Occipital lobe (tissue), 2 donors: ENCODE data around the gene GLRA3. TPM values are rescaled to one million over a fixed set of nuclear protein-coding genes. Genes with fewer than 3 reads are reported as not detected.

Experiments used
- DNase-seq: peaks from one replicate; lab custom pipeline; 2025; lab: John Stamatoyannopoulos, UW
- total RNA-seq: library from RNA; depleted of rRNA; stranded (reverse); fragments of >200 nt; gene quantifications from one replicate; pipeline ENCODE4 v1.2.3, GENCODE V29; 2014

GLRA3 gene
- total RNA-seq, 1 donor from 2014 or later: 5.0 TPM

DNA sequence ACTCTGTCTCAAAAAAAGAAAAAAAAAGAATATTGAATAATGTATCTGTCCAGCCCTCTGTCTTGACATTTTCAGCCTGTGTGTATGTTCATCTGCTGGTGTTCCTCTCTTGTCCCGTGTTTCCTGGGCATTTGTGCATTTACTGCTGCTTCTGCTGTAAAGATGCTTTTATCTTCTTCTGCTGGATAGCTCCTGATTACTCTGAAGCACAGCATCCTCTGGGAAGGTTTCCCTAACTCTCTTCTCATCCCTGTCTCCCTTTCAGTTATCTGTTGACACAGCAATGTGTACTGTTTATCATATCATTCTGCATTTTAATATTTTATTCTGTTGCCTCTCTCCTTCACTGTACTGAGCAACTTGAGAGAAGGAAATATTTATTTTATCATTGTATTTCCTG lies 232.5 kb downstream of the GLRA3 start:
- no peak for DNase-seq

DNA sequence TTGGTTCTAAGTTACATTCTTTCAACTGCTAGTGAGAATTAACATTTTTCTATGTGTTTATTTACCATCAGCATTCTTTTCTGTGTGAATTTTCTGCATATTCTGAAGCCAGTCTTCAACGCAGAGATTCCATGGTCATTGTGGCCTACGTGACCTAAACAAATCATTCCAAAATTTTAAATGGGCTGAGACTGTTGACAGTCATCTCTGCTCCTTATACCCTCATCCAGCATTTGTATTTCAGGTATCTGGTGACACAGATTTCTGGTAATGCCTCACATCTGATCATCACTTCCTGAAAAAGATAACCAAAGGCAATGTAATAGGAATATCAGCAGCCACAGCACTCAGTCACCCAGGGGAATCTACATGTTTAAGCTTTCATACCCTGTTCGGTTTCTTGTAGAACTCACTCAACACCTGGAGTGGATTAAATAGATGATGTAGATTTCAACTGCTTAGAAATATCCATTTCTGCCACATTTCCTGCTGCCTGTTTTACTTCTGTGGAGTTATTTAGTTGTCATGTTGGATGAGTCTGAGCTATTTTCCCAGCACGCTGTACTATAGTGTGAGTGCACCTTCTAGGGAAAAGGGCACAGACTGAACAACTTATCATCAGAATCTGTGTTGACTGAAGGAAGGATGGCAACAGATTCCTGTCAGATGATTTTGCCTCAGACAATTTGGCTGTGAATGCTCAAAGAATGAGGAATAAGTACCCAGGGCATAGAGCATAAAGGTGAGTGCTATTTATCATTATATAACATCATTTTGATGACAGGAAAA lies 233.7 kb downstream of the GLRA3 start:
- no peak for DNase-seq

DNA sequence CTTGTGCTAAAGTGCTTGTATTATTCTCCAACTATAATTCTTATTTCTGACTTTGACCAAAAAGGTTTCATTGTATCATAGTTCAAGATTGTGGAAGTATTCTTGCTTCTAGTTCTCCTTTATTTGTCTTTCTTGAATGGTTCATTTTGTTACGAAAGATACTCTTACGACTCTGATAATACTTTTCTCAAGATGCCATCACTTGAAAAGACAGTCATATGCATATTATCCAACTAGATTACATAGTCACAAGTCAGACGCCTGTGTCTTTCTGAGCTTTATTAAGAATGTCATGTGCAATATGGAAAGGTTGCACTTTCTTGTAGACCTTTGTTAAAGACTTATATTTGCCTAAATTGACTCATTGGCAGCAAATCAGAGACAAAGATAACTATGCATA lies 235.3 kb downstream of the GLRA3 start:
- no peak for DNase-seq

DNA sequence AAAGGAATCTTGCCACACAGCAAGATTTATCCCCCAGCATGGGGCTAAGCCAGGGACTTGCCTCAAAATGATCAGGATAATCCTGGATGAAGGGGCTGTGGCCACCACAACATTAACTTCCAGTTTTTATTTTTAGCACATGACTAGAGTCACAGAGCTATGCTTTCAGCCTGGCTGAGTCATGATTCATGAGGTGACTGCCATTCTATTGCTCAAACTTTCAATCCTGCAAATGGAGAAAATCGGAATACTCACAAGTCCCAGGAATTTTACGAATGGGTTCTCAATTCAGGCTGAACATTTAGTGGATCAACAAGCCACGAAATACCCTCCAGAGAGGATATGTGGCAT lies 236.1 kb downstream of the GLRA3 start:
- no peak for DNase-seq

DNA sequence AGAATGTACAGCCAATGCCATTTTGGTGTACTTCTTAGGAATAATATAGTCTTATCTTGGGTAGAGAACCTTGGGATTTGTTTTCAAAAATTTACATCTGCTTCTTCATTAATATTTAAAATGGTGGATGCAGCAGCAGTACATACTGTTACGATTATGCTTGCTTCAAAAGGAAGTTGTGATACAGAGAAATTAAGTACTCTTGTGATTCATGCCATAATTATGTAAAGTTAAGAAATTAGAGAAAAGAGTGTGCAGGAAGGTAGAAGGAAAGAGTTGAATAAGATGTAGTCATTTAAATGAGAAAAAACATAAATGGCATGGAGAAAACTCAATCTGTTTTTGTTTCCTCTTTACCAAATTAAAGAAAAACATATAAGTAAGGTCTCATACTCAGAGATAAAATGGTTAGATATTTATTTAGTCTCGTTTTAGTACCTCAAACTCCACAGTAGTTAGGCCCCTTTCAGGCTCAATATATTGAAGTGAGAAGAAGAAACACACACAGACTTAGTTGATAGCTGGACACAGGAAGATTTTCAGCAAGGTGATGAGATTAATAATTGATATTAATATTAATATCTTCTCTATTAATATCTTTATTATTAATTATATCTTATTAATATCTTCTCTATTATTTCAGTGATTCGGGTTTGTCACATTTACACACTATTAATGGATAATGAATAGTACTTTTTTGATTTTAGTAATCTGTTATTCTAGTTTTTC lies 236.6 kb downstream of the GLRA3 start:
- no peak for DNase-seq

DNA sequence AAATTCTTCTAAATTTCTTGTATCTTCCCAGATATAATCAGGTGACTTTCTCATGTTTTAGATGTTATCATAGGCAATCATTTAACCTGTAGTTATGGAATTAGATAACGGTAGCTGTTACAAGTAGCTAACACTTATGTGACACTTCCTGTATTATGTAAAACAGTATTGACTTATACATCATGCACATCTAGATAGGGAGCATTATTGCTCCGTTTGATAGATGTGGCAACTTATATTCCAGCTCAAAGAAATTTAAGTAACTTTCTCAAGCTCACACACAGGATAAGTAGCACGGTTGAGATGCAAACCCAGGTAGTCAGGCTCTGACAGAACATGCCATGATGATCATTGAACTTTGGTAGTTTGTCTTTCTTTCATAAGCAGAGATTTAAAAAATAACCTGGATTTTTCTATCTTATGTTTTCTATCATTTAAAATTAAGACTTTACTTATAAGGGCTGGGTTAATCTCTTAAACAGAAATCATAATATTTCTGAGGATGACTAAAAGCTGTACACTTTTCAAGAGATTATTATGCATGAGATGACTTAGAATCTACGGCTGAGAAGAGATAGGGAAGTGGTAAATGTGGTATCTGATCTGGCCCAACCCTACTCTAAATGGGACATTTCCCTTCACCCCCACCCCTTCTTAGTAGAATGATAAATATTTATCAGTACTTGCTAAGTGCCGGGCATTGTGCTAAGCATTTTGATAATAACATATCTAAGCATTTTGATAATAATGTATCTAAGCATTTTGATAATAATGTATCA lies 237.6 kb downstream of the GLRA3 start:
- no peak for DNase-seq

DNA sequence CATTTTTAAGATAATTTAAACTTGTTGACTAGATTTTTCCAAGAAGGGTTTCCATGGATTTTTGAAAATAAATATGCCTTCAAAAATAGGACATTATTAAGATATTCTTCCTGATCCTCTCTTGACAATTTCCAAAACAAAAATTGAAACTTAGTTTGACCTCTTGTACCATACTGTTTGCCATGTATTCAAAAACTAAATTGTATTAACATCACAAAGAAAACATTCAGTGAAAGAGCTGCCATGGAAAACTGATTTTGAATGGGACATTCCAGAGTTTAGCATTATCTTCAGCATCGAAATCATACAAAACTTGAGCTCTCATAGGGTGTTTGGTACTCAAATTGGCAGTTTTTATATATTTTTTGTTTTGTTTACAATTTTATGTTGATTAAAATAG lies 238.7 kb downstream of the GLRA3 start:
- no peak for DNase-seq

Other genes starting within 250 kb of the GLRA3 start
- 0.31 TPM for gene ADAM29, start 89.1 kb upstream of the GLRA3 start, total RNA-seq